Measurements from ENCODE around the gene APBB1.

DNA sequence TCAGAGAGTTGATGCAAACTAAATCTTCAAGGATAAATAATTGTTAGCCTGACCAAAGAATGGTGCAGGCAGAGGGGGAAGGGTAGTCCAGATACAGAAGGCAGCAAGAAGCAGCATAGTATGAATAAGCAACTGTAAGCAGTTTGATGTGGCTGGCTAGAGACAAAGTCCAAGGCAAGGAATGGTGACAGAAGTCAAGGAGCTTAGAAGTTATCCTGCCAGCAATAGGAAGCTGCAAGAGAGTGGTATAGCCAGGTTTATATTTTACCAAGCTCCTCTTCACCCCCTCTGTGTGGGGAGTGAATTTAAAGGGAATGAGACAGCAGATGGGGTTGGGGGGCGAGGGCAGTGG, 40.2 kb upstream of the APBB1 start:
- TF ChIP-seq, protein P1, sequence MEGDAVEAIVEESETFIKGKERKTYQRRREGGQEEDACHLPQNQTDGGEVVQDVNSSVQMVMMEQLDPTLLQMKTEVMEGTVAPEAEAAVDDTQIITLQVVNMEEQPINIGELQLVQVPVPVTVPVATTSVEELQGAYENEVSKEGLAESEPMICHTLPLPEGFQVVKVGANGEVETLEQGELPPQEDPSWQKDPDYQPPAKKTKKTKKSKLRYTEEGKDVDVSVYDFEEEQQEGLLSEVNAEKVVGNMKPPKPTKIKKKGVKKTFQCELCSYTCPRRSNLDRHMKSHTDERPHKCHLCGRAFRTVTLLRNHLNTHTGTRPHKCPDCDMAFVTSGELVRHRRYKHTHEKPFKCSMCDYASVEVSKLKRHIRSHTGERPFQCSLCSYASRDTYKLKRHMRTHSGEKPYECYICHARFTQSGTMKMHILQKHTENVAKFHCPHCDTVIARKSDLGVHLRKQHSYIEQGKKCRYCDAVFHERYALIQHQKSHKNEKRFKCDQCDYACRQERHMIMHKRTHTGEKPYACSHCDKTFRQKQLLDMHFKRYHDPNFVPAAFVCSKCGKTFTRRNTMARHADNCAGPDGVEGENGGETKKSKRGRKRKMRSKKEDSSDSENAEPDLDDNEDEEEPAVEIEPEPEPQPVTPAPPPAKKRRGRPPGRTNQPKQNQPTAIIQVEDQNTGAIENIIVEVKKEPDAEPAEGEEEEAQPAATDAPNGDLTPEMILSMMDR (conservative IDR thresholded peaks at IDR 0.05) = no peak
- TF ChIP-seq EZH2 (IDR thresholded peaks at IDR 0.05; ENCODE audit: low read depth) = no peak
